ENCODE data around the gene SLC35G2.

- TF ChIP-seq, protein P1, sequence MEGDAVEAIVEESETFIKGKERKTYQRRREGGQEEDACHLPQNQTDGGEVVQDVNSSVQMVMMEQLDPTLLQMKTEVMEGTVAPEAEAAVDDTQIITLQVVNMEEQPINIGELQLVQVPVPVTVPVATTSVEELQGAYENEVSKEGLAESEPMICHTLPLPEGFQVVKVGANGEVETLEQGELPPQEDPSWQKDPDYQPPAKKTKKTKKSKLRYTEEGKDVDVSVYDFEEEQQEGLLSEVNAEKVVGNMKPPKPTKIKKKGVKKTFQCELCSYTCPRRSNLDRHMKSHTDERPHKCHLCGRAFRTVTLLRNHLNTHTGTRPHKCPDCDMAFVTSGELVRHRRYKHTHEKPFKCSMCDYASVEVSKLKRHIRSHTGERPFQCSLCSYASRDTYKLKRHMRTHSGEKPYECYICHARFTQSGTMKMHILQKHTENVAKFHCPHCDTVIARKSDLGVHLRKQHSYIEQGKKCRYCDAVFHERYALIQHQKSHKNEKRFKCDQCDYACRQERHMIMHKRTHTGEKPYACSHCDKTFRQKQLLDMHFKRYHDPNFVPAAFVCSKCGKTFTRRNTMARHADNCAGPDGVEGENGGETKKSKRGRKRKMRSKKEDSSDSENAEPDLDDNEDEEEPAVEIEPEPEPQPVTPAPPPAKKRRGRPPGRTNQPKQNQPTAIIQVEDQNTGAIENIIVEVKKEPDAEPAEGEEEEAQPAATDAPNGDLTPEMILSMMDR (IDR thresholded peaks at IDR 0.05; ENCODE audit: insufficient read depth, low read length, poor library complexity, severe bottlenecking), result no peak
- TF ChIP-seq EZH2phosphoT487 (conservative IDR thresholded peaks at IDR 0.05; ENCODE audit: low read length), result no peak
Measured at GRCh38 chr3:136839556-136839931, 20.6 kb downstream of the SLC35G2 start.

All from SU-DHL-6 (cell line).